Measurements from ENCODE around the gene CLDN11.
A peak's percentile ranks its signal among the peaks of the same experiment; 100 is the strongest.

Gene CLDN11

DNA sequence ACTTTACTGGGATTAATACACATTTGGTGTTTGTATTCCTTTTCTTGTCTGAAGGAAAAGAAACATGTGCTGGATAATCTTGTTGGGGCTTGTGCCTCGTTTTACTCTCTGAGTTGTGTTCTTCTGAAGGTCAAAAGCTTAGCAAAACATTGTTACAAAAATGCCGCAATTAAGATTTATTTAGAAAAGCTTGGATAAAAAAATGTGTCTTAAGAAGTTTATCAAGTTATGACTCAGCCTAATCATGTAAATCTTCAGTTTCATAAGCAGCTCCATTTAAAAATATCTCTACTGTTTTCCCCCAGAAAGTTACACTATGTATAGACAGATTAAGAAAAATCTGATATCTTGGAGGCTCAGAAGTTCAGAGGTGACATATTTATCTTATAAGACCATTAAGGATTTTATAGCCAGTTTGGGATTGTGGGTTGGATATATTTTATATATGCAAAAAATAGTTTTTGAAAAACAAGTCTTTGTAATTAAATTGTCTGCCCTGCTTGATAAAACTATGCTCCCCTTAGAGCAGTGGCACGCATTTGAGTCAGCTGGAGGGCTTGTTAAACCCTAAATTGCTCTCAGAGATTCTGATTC lies 56.5 kb downstream of the CLDN11 start:
- DNase-seq (ENCODE audit: low read depth) = peak; percentile 47
- H3K9me3 ChIP-seq (ENCODE audit: control insufficient read depth, low read length) = no peaks in the 10 kb centered on the region
- H3K4me3 ChIP-seq (ENCODE audit: low read length) = no peak overlapping the region
- no peaks in the 10 kb centered on the region for H3K27me3 ChIP-seq (replicated peaks; ENCODE audit: control insufficient read depth, insufficient read depth, low read length)
- no peaks in the 10 kb centered on the region for H3K36me3 ChIP-seq (ENCODE audit: control insufficient read depth, insufficient read depth, low read length, severe bottlenecking)
- H3K4me1 ChIP-seq (ENCODE audit: control insufficient read depth, insufficient read depth, low read length) = peaks cover 21% of the 10 kb centered on the region
- H3K9ac ChIP-seq (ENCODE audit: low read length) = peak overlapping the region; percentile 45

DNA sequence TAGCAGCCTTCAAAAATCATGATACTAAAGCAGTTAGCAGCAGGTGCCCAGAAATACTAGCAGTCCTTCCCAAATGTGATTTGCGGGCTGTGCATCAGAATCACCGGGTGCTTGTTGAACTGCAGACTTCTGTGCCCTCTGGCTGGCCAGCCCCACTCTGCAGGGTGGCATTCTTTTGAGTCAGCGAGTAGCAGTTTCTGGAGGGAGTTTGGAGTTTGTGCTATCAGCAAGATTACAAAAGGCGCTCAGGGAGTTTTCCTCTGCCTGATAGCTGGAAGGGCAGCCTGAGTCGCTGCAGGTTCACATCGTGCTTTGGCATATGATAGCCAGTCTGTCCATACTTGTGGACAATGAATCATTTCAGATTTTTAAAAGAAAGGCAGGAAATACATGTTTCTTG lies 57.6 kb downstream of the CLDN11 start:
- Histone ChIP-seq H3K36me3 (ENCODE audit: control insufficient read depth, insufficient read depth, low read length, severe bottlenecking) (no peaks in the 10 kb centered on the region), H3K9ac (ENCODE audit: low read length) (no peak overlapping the region), H3K27me3 (replicated peaks; ENCODE audit: control insufficient read depth, insufficient read depth, low read length) (no peaks in the 10 kb centered on the region), H3K4me3 (ENCODE audit: low read length) (no peak overlapping the region), H3K9me3 (ENCODE audit: control insufficient read depth, low read length) (no peaks in the 10 kb centered on the region), H3K4me1 (ENCODE audit: control insufficient read depth, insufficient read depth, low read length) (peaks cover 10% of the 10 kb centered on the region)
- no peak for DNase-seq (ENCODE audit: low read depth)

DNA sequence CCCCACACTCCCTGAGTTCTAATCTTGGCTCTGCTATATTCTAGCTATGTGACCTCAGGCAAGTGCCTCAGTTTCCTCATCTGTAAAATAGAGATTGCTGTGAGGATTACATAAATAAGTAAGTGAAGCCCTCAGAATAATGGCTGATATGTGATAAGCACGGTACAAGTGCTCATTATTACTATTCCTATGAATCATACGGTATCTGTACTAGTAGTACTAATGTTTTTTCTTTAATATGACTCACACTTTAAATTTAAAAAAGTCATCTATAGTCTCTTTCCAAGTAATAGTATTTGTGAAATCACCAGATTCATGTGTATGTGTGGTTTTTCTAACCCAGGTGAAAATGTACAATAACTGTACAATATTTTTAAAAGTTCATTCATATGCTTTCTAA lies 58.7 kb downstream of the CLDN11 start:
- no peaks in the 10 kb centered on the region for H3K36me3 ChIP-seq (ENCODE audit: control insufficient read depth, insufficient read depth, low read length, severe bottlenecking)
- no peaks in the 10 kb centered on the region for H3K9me3 ChIP-seq (ENCODE audit: control insufficient read depth, low read length)
- no peaks in the 10 kb centered on the region for H3K27me3 ChIP-seq (replicated peaks; ENCODE audit: control insufficient read depth, insufficient read depth, low read length)
- no peak overlapping the region for H3K4me3 ChIP-seq (ENCODE audit: low read length)
- no peak overlapping the region for H3K9ac ChIP-seq (ENCODE audit: low read length)
- no peak for DNase-seq (ENCODE audit: low read depth)
- peaks cover 10% of the 10 kb centered on the region for H3K4me1 ChIP-seq (ENCODE audit: control insufficient read depth, insufficient read depth, low read length)

DNA sequence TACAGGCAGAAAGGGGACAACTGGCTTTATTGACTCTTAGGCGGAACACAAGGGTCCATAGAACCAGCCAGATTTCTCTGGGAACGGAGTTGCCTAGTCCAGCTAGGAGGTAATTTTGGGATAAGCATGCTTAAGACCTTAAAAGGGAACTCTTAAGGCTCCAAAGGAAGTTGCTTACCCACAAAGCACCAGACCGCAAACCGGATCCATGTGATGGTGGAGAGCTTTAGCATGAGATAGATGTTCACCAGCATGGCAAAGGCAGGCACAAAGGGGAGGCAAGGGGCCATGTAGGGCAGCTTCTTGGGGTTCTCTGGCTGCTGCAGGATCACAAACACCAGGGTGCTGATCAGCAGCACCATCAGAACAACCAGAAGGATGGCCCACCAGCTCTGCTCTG lies 61.4 kb downstream of the CLDN11 start:
- Histone ChIP-seq H3K27me3 (replicated peaks; ENCODE audit: control insufficient read depth, insufficient read depth, low read length) (no peaks in the 10 kb centered on the region), H3K4me1 (ENCODE audit: control insufficient read depth, insufficient read depth, low read length) (peaks cover 13% of the 10 kb centered on the region), H3K9me3 (ENCODE audit: control insufficient read depth, low read length) (no peaks in the 10 kb centered on the region), H3K4me3 (ENCODE audit: low read length) (no peak overlapping the region), H3K9ac (ENCODE audit: low read length) (no peak overlapping the region), H3K36me3 (ENCODE audit: control insufficient read depth, insufficient read depth, low read length, severe bottlenecking) (no peaks in the 10 kb centered on the region)
- no peak for DNase-seq (ENCODE audit: low read depth)

DNA sequence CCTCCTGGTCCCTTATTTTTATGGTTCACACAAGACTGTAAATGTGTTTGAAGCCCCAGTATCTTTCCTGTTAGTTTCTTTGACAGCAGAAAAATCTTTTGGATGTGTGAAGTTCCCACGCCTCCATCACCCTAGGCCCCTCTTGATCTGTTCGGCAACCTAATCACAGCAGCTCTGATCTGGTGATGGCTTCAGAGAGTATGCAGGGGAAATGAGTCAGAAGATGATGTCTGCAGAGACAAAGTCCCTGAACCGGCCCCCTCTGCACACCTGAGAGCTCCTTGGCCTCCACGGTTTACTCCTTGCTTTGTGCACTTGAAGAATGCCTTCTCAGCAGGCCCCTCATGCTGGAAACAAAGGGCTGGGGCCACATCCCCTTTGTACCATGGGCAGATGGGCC lies 63.5 kb downstream of the CLDN11 start:
- Histone ChIP-seq H3K27me3 (replicated peaks; ENCODE audit: control insufficient read depth, insufficient read depth, low read length) (no peaks in the 10 kb centered on the region), H3K9me3 (ENCODE audit: control insufficient read depth, low read length) (no peaks in the 10 kb centered on the region), H3K36me3 (ENCODE audit: control insufficient read depth, insufficient read depth, low read length, severe bottlenecking) (no peaks in the 10 kb centered on the region), H3K4me1 (ENCODE audit: control insufficient read depth, insufficient read depth, low read length) (peaks cover 10% of the 10 kb centered on the region), H3K9ac (ENCODE audit: low read length) (no peak overlapping the region), H3K4me3 (ENCODE audit: low read length) (no peak overlapping the region)
- no peak for DNase-seq (ENCODE audit: low read depth)

DNA sequence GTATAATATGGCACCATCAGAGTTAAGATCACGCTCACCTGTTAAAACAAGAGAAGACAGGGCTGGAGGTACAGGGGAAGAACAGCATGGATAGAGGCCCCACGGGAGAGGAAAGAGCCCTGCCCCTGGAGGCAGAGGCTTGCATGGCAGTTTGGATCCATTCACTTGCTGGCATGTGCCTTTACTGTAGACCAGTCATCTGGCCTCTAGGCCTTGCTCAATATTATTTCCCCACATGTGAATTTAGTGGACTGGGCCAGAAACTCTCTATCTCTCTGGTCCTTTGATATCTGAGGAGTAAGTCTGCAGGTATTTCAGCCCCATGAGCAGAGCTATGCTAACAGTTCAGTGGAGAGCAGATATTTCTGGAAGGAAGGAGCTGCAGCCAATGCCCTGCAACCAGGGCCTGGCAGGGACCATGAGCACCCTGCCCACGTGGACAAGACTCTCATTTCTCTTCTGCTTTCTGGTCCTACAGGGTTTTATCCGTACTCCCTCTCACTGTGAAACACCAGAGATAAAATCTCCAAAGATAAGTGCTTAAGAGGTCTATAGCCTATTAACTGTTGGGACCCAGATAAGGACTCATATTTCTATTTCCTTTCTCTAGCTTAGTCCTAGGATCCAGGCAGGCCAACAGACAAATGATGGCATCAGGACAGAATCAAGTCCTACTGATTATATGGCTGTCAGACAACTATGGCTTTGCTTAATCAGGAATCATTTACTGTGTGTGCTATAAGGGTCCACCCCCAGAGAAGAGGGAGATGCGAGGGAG lies 65.0 kb downstream of the CLDN11 start:
- no peaks in the 10 kb centered on the region for H3K27me3 ChIP-seq (replicated peaks; ENCODE audit: control insufficient read depth, insufficient read depth, low read length)
- DNase-seq (ENCODE audit: low read depth) = no peak

More for the DNA sequence above, 65.0 kb downstream of the CLDN11 start:
- Histone ChIP-seq H3K36me3 (ENCODE audit: control insufficient read depth, insufficient read depth, low read length, severe bottlenecking) (no peaks in the 10 kb centered on the region), H3K9me3 (ENCODE audit: control insufficient read depth, low read length) (no peaks in the 10 kb centered on the region), H3K9ac (ENCODE audit: low read length) (no peak overlapping the region), H3K4me1 (ENCODE audit: control insufficient read depth, insufficient read depth, low read length) (peaks cover 17% of the 10 kb centered on the region), H3K4me3 (ENCODE audit: low read length) (no peak overlapping the region)
